ENCODE results near the gene MSANTD7.

MSANTD7 gene

DNA sequence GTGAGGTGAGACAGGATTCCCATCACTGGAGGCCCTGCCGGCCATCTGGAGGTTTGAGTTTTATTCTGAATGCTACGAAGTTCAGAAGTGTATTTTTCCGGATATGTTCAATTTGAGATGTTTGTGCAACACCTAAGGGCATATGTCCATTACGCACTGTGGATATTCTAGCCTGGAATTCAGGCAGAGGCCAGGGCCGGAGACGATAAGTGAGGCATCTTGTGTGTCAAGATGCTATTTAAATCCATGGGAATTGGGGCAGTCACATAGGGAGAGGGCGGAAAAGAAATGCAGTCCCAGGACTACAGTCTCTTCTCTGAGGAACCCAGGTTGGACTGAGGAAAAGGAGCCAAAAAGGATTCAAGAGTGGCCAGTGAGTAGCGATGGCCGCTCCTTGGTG, 38.7 kb downstream of the MSANTD7 start:
- TF ChIP-seq, protein P1, sequence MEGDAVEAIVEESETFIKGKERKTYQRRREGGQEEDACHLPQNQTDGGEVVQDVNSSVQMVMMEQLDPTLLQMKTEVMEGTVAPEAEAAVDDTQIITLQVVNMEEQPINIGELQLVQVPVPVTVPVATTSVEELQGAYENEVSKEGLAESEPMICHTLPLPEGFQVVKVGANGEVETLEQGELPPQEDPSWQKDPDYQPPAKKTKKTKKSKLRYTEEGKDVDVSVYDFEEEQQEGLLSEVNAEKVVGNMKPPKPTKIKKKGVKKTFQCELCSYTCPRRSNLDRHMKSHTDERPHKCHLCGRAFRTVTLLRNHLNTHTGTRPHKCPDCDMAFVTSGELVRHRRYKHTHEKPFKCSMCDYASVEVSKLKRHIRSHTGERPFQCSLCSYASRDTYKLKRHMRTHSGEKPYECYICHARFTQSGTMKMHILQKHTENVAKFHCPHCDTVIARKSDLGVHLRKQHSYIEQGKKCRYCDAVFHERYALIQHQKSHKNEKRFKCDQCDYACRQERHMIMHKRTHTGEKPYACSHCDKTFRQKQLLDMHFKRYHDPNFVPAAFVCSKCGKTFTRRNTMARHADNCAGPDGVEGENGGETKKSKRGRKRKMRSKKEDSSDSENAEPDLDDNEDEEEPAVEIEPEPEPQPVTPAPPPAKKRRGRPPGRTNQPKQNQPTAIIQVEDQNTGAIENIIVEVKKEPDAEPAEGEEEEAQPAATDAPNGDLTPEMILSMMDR (IDR thresholded peaks at IDR 0.05; ENCODE audit: extremely low read depth, missing control alignments): no peak
- no peak for DNase-seq (ENCODE audit: low spot score)

- TF ChIP-seq, protein P1 (IDR thresholded peaks at IDR 0.05; ENCODE audit: extremely low read depth, missing control alignments): no peak
- DNase-seq (ENCODE audit: low spot score): peak; percentile 100
Measured at GRCh38 chr10:14878266-14879123, 40.4 kb downstream of the MSANTD7 start, which contains the start of gene SUV39H2. SUV39H2 (plus strand) TSS chr10:14878866; CDS start chr10:14878889, 23 bp downstream.

DNA sequence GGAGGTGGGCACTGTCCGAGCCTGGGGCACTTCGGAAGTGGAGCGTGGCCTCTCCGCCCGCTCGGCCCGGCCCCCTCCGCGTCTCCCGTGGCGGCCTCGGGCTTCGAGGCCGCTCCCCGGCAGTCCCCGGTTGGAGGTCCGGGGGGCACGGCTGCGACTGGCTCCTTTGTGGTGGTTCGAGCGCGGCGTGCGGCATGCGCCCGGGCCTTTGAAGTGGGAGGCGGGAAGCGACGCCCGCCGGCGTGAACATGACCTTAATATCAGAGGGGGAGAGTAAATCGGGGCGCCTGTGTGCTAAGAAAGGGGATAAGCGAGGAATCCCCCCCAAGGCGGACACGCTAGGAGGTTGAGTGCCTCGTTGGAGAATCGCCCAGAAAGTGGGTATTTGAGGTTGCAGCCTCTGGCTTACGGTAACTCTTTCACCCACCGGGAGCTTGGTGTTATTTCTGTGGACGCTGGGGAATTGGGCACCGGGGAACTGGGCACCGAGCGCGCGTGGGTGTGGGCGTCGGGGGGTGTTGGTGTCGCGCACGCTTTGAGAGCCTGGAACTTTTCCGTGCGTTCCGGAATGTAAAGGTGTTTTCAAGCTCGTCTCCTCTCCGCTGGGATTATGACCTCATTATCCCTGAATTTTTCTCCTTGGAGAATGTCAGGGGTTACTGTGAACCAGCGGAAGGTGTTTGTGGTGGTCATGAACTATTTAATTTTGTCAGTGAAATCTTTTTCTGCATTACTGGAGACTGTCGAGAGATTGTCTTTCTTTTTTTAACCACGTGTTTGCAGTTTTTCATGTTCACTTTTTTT, 41.2 kb downstream of the MSANTD7 start:
- no peak for DNase-seq (ENCODE audit: low spot score)
- TF ChIP-seq, protein P1 (IDR thresholded peaks at IDR 0.05; ENCODE audit: extremely low read depth, missing control alignments): no peak

DNA sequence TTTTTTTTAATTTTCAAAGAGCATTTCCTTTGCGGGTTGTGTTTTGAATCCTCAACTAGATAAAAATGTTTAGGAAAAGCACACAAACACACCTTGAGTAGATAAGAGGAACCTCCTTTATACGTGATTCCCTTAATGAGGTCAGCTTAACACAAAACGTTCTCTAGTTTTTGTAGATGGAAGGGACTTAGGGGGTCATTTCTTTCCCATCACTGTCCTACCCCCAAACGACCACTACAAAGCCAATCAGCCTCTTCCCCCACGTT, 41.8 kb downstream of the MSANTD7 start:
- DNase-seq (ENCODE audit: low spot score): peak; percentile 17
- TF ChIP-seq, protein P1 (IDR thresholded peaks at IDR 0.05; ENCODE audit: extremely low read depth, missing control alignments): no peak

GRCh38 chr10:14880229-14880628, 42.1 kb downstream of the MSANTD7 start:
- TF ChIP-seq, protein P1 (IDR thresholded peaks at IDR 0.05; ENCODE audit: extremely low read depth, missing control alignments): no peak
- no peak for DNase-seq (ENCODE audit: low spot score)

DNA sequence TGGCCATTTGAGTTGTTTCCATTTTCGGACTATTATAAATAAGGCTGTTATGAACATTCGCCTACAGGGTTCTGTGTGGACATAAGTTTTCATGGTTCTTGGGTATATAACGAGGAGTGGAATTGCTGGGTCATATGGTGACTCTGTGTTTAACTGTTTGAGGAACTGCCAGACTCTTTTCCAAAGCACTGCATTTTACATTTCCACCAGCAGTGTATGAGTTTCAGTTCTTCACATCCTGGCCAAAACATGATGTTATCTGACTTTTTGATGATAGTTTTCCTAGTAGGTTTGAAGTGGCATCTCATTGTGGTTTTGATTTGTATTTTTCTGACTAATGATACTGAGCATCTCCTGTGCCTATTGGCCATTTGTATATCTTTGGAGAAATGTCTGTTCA, 46.0 kb downstream of the MSANTD7 start:
- TF ChIP-seq, protein P1 (IDR thresholded peaks at IDR 0.05; ENCODE audit: extremely low read depth, missing control alignments): no peak

More for the DNA sequence above, 46.0 kb downstream of the MSANTD7 start:
- DNase-seq (ENCODE audit: low spot score): no peak

All from GM20000 (cell line).